Measurements from ENCODE around the gene CHAC2.
"Not testable (repeated sequence)": the region's sequence is repeated elsewhere in the genome, so short reads cannot be mapped to it uniquely, and the experiment has no call there.

The CHAC2 gene

GRCh38 chr2:53777134-53777533, 9.5 kb downstream of the CHAC2 start:
- in situ Hi-C loops (cut with MboI; ENCODE audit: low sequenced_read_pairs) = no loop called here

- in situ Hi-C loops (cut with MboI; ENCODE audit: low sequenced_read_pairs) = no loop called here
Measured at GRCh38 chr2:53778536-53779162, 11.0 kb downstream of the CHAC2 start.

- in situ Hi-C loops (cut with MboI; ENCODE audit: low sequenced_read_pairs) = no loop called here
Measured at GRCh38 chr2:53780056-53780455, 12.5 kb downstream of the CHAC2 start.

- in situ Hi-C loops (cut with MboI; ENCODE audit: low sequenced_read_pairs) = no loop called here
Measured at GRCh38 chr2:53782676-53783075, 15.1 kb downstream of the CHAC2 start.

- in situ Hi-C loops (cut with MboI; ENCODE audit: low sequenced_read_pairs) = no loop called here
Measured at GRCh38 chr2:53784436-53784835, 16.8 kb downstream of the CHAC2 start.

GRCh38 chr2:53785366-53785765, 17.8 kb downstream of the CHAC2 start:
- in situ Hi-C loops (cut with MboI; ENCODE audit: low sequenced_read_pairs) = no loop called here

GRCh38 chr2:53786352-53786704, 18.7 kb downstream of the CHAC2 start:
- in situ Hi-C loops (cut with MboI; ENCODE audit: low sequenced_read_pairs) = no loop called here

- in situ Hi-C loops (cut with MboI; ENCODE audit: low sequenced_read_pairs) = no loop called here
Measured at GRCh38 chr2:53786705-53787613, 19.4 kb downstream of the CHAC2 start, which contains the start of the genes ASB3 and ERLEC1. Gene ASB3 (minus strand): TSS chr2:53786953. CDS start chr2:53765572, 21,381 bp downstream. Gene ERLEC1 (plus strand): TSS chr2:53787044. CDS start chr2:53787211, 167 bp downstream.

GRCh38 chr2:53787614-53788289, 20.1 kb downstream of the CHAC2 start:
- in situ Hi-C loops (cut with MboI; ENCODE audit: low sequenced_read_pairs) = no loop called here

GRCh38 chr2:53793261-53793660, 25.7 kb downstream of the CHAC2 start:
- in situ Hi-C loops (cut with MboI; ENCODE audit: low sequenced_read_pairs) = no loop called here

GRCh38 chr2:53793821-53794220, 26.2 kb downstream of the CHAC2 start:
- in situ Hi-C loops (cut with MboI; ENCODE audit: low sequenced_read_pairs) = no loop called here

- in situ Hi-C loops (cut with MboI; ENCODE audit: low sequenced_read_pairs) = no loop called here
Measured at GRCh38 chr2:53801547-53801946, 33.9 kb downstream of the CHAC2 start.

- in situ Hi-C loops (cut with MboI; ENCODE audit: low sequenced_read_pairs) = no loop called here
Measured at GRCh38 chr2:53802617-53803151, 35.1 kb downstream of the CHAC2 start.

- in situ Hi-C loops (cut with MboI; ENCODE audit: low sequenced_read_pairs) = no loop called here
Measured at GRCh38 chr2:53811601-53812000, 44.0 kb downstream of the CHAC2 start.

GRCh38 chr2:53813151-53813550, 45.5 kb downstream of the CHAC2 start:
- in situ Hi-C loops (cut with MboI; ENCODE audit: low sequenced_read_pairs) = no loop called here

- in situ Hi-C loops (cut with MboI; ENCODE audit: low sequenced_read_pairs) = no loop called here
Measured at GRCh38 chr2:53818854-53819435, 51.3 kb downstream of the CHAC2 start.

- in situ Hi-C loops (cut with MboI; ENCODE audit: low sequenced_read_pairs) = no loop called here
Measured at GRCh38 chr2:53819634-53820033, 52.0 kb downstream of the CHAC2 start.

GRCh38 chr2:53820048-53820447, 52.4 kb downstream of the CHAC2 start:
- in situ Hi-C loops (cut with MboI; ENCODE audit: low sequenced_read_pairs) = no loop called here

- in situ Hi-C loops (cut with MboI; ENCODE audit: low sequenced_read_pairs) = no loop called here
Measured at GRCh38 chr2:53820711-53821110, 53.1 kb downstream of the CHAC2 start.

GRCh38 chr2:53821810-53822209, 54.2 kb downstream of the CHAC2 start:
- in situ Hi-C loops (cut with MboI; ENCODE audit: low sequenced_read_pairs) = no loop called here

- in situ Hi-C loops (cut with MboI; ENCODE audit: low sequenced_read_pairs) = not testable (repeated sequence)
Measured at GRCh38 chr2:53823639-53824038, 56.0 kb downstream of the CHAC2 start.

All from HL-60/S4 treated with retinoic acid at 250 ng/mL for 4 days and 3 days (cell line).